A549 (cell line): Measurements from ENCODE around the gene SH3RF2. TPM values are rescaled to one million over a fixed set of nuclear protein-coding genes. Genes with fewer than 3 reads are reported as not detected.

ENCODE experiments used
- ATAC-seq, 2 experiments: fragments of 200-7000 bp in 1 of 2; fragments of >200 bp in 1 of 2; cut with Nextera tagmentation in 1 of 2; cut with Tn5 transposase in 1 of 2; 3 replicates each; pipeline versions ENCODE4 v1.8.0 to v1.9.1; 2018 to 2020; ENCODE audit warnings: mild to moderate bottlenecking in 1 of 2, moderate library complexity in 1 of 2
- CTCF ChIA-PET: fragments of 300-600 bp; sonication (Branson Sonifier 250); formaldehyde crosslinking; extraction: SDS; loops from one replicate; lab custom pipeline; 2021; ENCODE audit warnings: antibody characterized with exemption, inconsistent platforms; lab: Yijun Ruan, JAX
- POLR2A ChIA-PET: fragments of 350-600 bp; formaldehyde crosslinking; extraction: SDS; loops from one replicate; lab custom pipeline; 2021; ENCODE audit warnings: antibody characterized with exemption, inconsistent platforms; lab: Yijun Ruan, JAX
- DNase-seq, 2 experiments: peaks; one replicate each; pipeline versions ENCODE4 v3.0.0 to v3.0.0-alpha.2; 2011 to 2016; ENCODE audit warnings: low read depth in 1 of 2, low spot score in 1 of 2
- FAIRE-seq: peaks from 2 replicates; lab custom pipeline; 2011; peaks lifted over from hg19 to GRCh38; lab: Jason Lieb, UNC
- H3K27ac ChIP-seq, 2 experiments: fragments of >200 bp; sonication (Bioruptor Twin); formaldehyde crosslinking; 3 replicates each; pipeline ENCODE4 v1.5.1; 2016 to 2017
- H3K4me1 ChIP-seq: fragments of >200 bp; sonication (Bioruptor Twin); formaldehyde crosslinking; 3 replicates; pipeline ENCODE4 v1.6.1; 2016
- H3K4me2 ChIP-seq: fragments of >200 bp; sonication (Bioruptor Twin); formaldehyde crosslinking; 3 replicates; pipeline ENCODE4 v1.6.1; 2016
- H3K4me3 ChIP-seq: fragments of >200 bp; sonication (Bioruptor Twin); formaldehyde crosslinking; 3 replicates; pipeline ENCODE4 v1.5.1; 2016
- H3K9me3 ChIP-seq: fragments of >200 bp; sonication (Bioruptor Twin); formaldehyde crosslinking; 3 replicates; pipeline ENCODE4 v1.6.1; 2016
- BCL3 ChIP-seq: fragments of >200 bp; sonication (Bioruptor Twin); formaldehyde crosslinking; IDR thresholded peaks from 3 replicates; pipeline ENCODE4 v1.6.1; 2016
- BHLHE40 ChIP-seq: IDR thresholded peaks from 2 replicates; pipeline ENCODE4 v1.6.1; 2012; ENCODE audit warnings: low read depth, low read length, inconsistent platforms
- CBX2 ChIP-seq: fragments of 200-600 bp; sonication (generic); IDR thresholded peaks from 2 replicates; pipeline ENCODE4 v1.6.1; 2016; ENCODE audit warnings: low read depth, mild to moderate bottlenecking, borderline replicate concordance
- E2F6 ChIP-seq: IDR thresholded peaks from 2 replicates; pipeline ENCODE4 v1.6.1; 2012; ENCODE audit warnings: low read depth, borderline replicate concordance
- FOSL2 ChIP-seq, 2 experiments: fragments of 450-650 bp in 1 of 2; fragments of >200 bp in 1 of 2; sonication (Bioruptor Twin) in 1 of 2; formaldehyde crosslinking; IDR thresholded peaks; 2 replicates each; pipeline versions ENCODE4 v1.5.0 to v1.6.1; 2016 to 2020; ENCODE audit warnings: mild to moderate bottlenecking in 1 of 2, moderate library complexity in 1 of 2
- HES2 ChIP-seq: fragments of >200 bp; sonication (Bioruptor Twin); formaldehyde crosslinking; IDR thresholded peaks from 2 replicates; pipeline ENCODE4 v1.6.1; 2016
- HMGXB4 ChIP-seq: fragments of 250-450 bp; sonication (Bioruptor Pico); IDR thresholded peaks from 2 replicates; pipeline ENCODE4 v1.5.0; 2021; ENCODE audit warnings: mild to moderate bottlenecking, moderate library complexity, borderline replicate concordance
- HOXA7 ChIP-seq: fragments of 250-450 bp; sonication (Bioruptor Pico); IDR thresholded peaks from 2 replicates; pipeline ENCODE4 v1.5.0; 2020; ENCODE audit warnings: mild to moderate bottlenecking, moderate library complexity
- HOXB13 ChIP-seq: fragments of 250-450 bp; sonication (Bioruptor Pico); IDR thresholded peaks from 2 replicates; pipeline ENCODE4 v1.5.0; 2020; ENCODE audit warnings: low read depth, mild to moderate bottlenecking, moderate library complexity
- KDM5A ChIP-seq: fragments of 200-600 bp; sonication (generic); IDR thresholded peaks from 2 replicates; pipeline ENCODE4 v1.6.1; 2016; ENCODE audit warnings: antibody characterized with exemption, mild to moderate bottlenecking
- MAX ChIP-seq: IDR thresholded peaks from 2 replicates; pipeline ENCODE4 v1.6.1; 2012
- NPAS2 ChIP-seq: fragments of 250-450 bp; sonication (Bioruptor Pico); IDR thresholded peaks from 2 replicates; pipeline ENCODE4 v1.8.0; 2022; ENCODE audit warnings: mild to moderate bottlenecking, moderate library complexity, borderline replicate concordance
- RAD21 ChIP-seq, 2 experiments: fragments of >200 bp in 1 of 2; sonication (Bioruptor Twin) in 1 of 2; formaldehyde crosslinking in 1 of 2; IDR thresholded peaks in 1 of 2; conservative IDR thresholded peaks in 1 of 2; 2 replicates in 1 of 2; 3 replicates in 1 of 2; pipeline ENCODE4 v1.6.1; 2012 to 2018; ENCODE audit warnings: inconsistent platforms in 1 of 2
- RARB ChIP-seq: fragments of 250-450 bp; sonication (Bioruptor Pico); IDR thresholded peaks from 2 replicates; pipeline ENCODE4 v1.8.0; 2021; ENCODE audit warnings: mild to moderate bottlenecking, moderate library complexity
- REST ChIP-seq: fragments of 200-600 bp; sonication (generic); IDR thresholded peaks from 2 replicates; pipeline ENCODE4 v1.6.1; 2016; ENCODE audit warnings: antibody characterized with exemption, mild to moderate bottlenecking, moderate library complexity
- RNF2 ChIP-seq: fragments of 200-600 bp; sonication (generic); IDR thresholded peaks from 2 replicates; pipeline ENCODE4 v1.6.1; 2016; ENCODE audit warnings: low read depth, mild to moderate bottlenecking, antibody characterized with exemption, moderate library complexity, borderline replicate concordance
- TP53 ChIP-seq: fragments of 250-450 bp; sonication (Bioruptor Pico); IDR thresholded peaks from 2 replicates; pipeline ENCODE4 v1.5.0; 2021; ENCODE audit warnings: mild to moderate bottlenecking, moderate library complexity
- USF2 ChIP-seq: fragments of 450-650 bp; IDR thresholded peaks from 2 replicates; pipeline ENCODE4 v1.6.1; 2014; ENCODE audit warnings: antibody characterized with exemption
- ZC3H11A ChIP-seq: fragments of 450-650 bp; IDR thresholded peaks from 2 replicates; pipeline ENCODE4 v1.6.1; 2014; ENCODE audit warnings: antibody characterized with exemption, mild to moderate bottlenecking
- WGBS: methylation state at CpG from one replicate; pipeline ENCODE4 v1.1.6; 2017; ENCODE audit errors: missing lambda C conversion rate; 5-methylcytosine and 5-hydroxymethylcytosine counted together
- polyA plus RNA-seq, 4 experiments: library from polyadenylated mRNA; depleted of rRNA in 3 of 4; stranded (reverse); fragments of >200 nt; fragmentation: RNase III in 1 of 4; extraction: RNeasy Plus Mini Kit Qiagen cat#74134 plus additional on column Dnase treatment in 1 of 4; gene quantifications; 2 replicates in 3 of 4; 3 replicates in 1 of 4; pipeline ENCODE4 v1.2.3, GENCODE V29; 2011 to 2017

SH3RF2 gene
- polyA plus RNA-seq, 2 of the 4 experiments (the other 2 are of a cell fraction), result 4.1 to 6.0 TPM

- ATAC-seq (no peak), DNase-seq (no peak), FAIRE-seq (no peak)
- Histone ChIP-seq H3K9me3 (no peaks in the 10 kb centered on the region), H3K27ac (no peak overlapping the region), H3K4me3 (no peak overlapping the region), H3K4me1 (no peaks in the 10 kb centered on the region), H3K4me2 (no peak overlapping the region)
- CTCF ChIA-PET, result no interaction called here
- POLR2A ChIA-PET, result no interaction called here
- TF ChIP-seq HOXA7 (CRISPR knock-in tag) (no peak), RAD21 (conservative IDR thresholded peaks at IDR 0.05 in 1 of 2, IDR thresholded peaks at IDR 0.05 in 1 of 2) (no peak), REST (no peak), RNF2 (no peak), HMGXB4 (CRISPR knock-in tag) (no peak), NPAS2 (CRISPR knock-in tag) (no peak), FOSL2 (IDR thresholded peaks at IDR 0.05) (no peak), FOSL2 (CRISPR knock-in tag; IDR thresholded peaks at IDR 0.05) (no peak)
- TF ChIP-seq, all 56 proteins: peak for 0
These were observed 152.9 kb downstream of the SH3RF2 start for GRCh38 chr5:146089287-146089686.

GRCh38 chr5:146091881-146092280 lies 155.5 kb downstream of the SH3RF2 start:
- DNase-seq, result no peak
- Histone ChIP-seq H3K4me1 (no peaks in the 10 kb centered on the region), H3K4me2 (no peak overlapping the region), H3K27ac (no peak overlapping the region), H3K4me3 (no peak overlapping the region)
- ATAC-seq, result no peak
- TF ChIP-seq HOXB13 (CRISPR knock-in tag) (no peak), E2F6 (no peak), REST (no peak), FOSL2 (IDR thresholded peaks at IDR 0.05) (no peak), FOSL2 (CRISPR knock-in tag; IDR thresholded peaks at IDR 0.05) (no peak)
- TF ChIP-seq, all 56 proteins: peak for 0
- no peaks in the 10 kb centered on the region for H3K9me3 ChIP-seq
- ChIA-PET POLR2A (no interaction called here), CTCF (no interaction called here)
- FAIRE-seq, result no peak
- 83% methylated on average over 3 of the region's 3 CpGs for WGBS

- 88% methylated on average over 6 of the region's 6 CpGs for WGBS
- ATAC-seq, result no peak
- no peak for DNase-seq
- ChIA-PET CTCF (no interaction called here), POLR2A (no interaction called here)
- H3K9me3 ChIP-seq, result no peaks in the 10 kb centered on the region
- H3K4me2 ChIP-seq, result no peak overlapping the region
- H3K4me3 ChIP-seq, result no peak overlapping the region
- H3K27ac ChIP-seq, result no peak overlapping the region
- no peaks in the 10 kb centered on the region for H3K4me1 ChIP-seq
- no peak for FAIRE-seq
- no peak for TF ChIP-seq NPAS2 (CRISPR knock-in tag)
- no peak for TF ChIP-seq CBX2
- TF ChIP-seq BCL3, result no peak
- TF ChIP-seq BHLHE40, result no peak
- no peak for TF ChIP-seq ZC3H11A
- no peak for TF ChIP-seq TP53 (CRISPR knock-in tag)
- TF ChIP-seq KDM5A, result no peak
- TF ChIP-seq HES2, result no peak
- no peak for TF ChIP-seq MAX
- TF ChIP-seq HOXB13 (CRISPR knock-in tag), result no peak
- no peak for TF ChIP-seq USF2
- no peak for TF ChIP-seq RARB
These were observed 161.7 kb downstream of the SH3RF2 start for GRCh38 chr5:146098047-146098446.
